ENCODE measurements around the gene SKIC8.

SKIC8 gene

DNA sequence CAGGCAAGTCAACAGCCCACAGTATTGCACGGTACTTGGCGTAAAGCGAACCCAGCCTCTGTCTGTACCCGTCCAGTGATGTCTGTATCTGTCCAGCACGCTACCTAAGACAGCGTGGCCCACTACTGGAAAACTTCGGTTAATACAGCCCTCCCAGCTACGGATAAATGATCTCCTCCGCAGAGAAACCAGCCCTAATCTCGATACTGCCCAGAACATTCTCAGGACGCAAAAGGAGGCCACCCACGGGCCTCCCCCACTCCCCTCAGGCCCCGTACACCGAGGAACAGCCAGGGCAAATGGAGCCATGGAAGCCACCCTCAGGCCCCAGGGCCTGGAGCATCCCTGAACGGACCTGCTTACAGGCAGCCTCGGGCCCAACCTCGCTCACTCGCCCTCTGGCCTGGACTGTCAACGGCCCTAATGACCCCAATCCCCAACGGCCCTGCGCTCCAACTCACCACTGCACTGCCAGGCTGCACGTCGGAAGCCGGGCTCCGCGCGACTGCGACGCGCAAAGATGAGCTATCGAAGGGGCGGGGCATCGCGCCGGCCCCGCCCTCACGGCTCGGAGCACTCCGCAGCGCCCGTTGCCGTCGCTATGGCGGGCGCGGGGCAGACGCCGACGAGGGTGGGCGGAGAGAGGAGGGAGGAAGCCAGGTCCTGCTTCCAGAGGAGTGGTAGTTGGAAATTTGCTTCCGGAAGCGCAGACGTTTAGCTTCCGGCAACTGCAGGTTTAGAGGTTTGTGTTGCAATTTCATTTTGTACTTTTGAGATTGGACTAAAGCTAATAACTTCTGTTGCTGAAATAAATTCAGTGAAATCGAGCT is at the start of gene SKIC8:
Gene SKIC8 (minus strand): TSS at position 509 of the 830 bp plus-strand sequence. CDS start 3,923 bp downstream, outside the sequence.
- in situ Hi-C loops (cut with HindIII; ENCODE audit: low sequenced_read_pairs), result loop anchor here (25.0 kb wide), 1 partner anchor 162 kb away; the partner anchor contains the start of genes CIB2 and IDH3A

DNA sequence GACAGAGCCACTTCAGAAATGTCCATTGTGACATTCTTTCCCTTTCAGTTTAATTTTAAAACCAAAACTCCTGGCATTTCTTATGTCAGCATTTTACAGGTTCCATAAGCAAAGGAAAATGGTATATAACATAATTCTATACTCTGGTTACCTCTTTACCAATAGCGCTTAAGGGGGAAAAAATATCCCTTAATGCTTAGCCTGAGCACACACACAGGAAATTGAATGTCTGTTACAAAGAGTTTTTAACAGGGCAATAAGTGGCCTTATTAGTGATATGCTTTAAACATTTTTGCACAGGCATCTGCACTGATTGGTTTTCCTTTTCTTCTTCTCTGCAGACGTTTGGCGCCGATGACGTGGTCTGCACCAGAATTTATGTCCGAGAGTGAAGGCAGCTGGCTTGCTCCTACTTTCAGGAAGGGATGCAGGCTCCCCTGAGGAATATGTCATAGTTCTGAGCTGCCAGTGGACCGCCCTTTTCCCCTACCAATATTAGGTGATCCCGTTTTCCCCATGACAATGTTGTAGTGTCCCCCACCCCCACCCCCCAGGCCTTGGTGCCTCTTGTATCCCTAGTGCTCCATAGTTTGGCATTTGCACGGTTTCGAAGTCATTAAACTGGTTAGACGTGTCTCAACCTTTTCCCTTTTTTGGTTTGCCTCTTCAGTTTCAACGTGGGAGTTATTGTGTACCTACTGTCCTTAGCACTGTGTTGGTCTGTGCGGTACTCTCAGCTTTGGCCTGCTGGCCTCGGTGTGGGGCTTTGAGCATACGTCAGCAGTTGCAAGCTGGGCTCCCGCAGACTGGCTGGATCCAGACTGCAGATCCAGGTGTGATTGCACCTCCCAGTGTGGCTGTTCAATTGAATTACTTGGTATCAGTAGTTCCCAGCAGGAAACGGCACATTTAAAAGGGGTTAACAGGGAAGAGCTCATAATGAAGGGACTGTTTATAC is 48.5 kb upstream of the SKIC8 start:
- in situ Hi-C loops (cut with HindIII; ENCODE audit: low sequenced_read_pairs), result no loop called here

DNA sequence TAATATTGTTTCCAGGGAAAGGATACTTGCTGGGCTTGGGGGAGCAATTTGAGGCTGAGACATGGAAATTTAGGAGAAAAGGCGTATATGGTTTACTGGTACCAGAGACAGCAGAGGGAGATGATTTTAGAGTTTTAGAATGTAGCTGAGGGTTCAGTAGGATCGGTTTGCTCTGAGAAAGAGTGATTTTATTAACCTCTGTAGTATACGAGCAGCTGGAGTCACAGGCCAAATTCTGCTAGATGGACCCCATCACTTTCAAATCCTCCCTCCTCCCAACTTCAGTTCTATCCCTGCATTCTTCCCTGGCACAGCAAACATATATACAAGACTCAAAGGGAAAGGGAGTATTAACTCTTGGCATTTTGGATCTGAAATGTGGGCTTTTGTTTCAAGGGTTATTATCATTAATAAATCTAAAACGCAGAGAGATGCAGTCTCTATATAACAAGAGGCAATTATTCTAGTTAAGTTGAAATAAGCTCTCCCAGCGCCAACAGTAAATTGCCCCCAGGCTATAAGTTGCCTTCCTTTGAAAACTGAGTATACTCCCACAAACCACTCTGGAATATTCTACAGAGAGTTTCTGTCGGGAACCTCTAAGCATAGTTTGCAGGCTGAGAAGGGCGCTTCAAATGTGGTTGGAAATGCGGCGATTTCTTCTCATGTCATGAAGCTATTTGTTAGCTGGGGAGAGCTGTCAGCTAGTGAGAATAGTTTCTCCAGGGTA is 46.2 kb upstream of the SKIC8 start:
- in situ Hi-C loops (cut with HindIII; ENCODE audit: low sequenced_read_pairs), result no loop called here

DNA sequence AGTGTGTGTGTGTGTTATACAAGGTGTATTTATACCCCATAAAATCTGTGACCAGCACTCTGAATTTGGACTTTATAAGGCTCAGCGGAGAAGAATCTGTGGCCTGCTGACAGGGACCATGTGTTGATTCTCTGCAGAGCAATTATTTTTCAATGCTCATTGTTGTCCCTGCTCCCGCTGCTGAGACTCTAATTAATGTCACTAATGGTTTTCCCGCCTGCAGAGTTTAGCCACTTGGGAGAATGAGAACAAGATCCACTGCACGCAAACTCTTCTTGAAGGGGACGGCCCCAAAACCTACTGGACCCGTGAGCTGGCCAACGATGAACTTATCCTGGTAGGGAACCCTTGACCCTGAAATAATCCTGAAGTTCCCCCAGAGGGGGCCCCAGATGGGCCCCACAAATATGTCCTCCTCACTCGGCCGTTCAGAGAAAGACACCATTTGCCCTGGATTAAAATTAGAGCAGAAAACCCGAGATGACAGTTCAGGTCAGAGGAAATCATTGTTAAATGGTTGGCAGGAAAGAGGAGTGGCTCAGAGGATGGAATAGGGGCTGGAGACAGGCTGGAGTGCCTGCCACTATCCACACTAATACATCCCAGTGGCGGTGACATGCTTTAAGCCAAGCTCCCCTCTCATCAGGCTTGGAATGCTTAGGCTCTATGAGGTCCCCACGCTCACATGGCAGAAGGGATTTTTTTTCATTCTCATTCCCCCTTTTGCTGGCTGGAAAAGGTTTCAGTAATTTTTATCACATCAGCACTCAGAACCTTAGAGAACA is 44.1 kb upstream of the SKIC8 start:
- in situ Hi-C loops (cut with HindIII; ENCODE audit: low sequenced_read_pairs), result no loop called here

DNA sequence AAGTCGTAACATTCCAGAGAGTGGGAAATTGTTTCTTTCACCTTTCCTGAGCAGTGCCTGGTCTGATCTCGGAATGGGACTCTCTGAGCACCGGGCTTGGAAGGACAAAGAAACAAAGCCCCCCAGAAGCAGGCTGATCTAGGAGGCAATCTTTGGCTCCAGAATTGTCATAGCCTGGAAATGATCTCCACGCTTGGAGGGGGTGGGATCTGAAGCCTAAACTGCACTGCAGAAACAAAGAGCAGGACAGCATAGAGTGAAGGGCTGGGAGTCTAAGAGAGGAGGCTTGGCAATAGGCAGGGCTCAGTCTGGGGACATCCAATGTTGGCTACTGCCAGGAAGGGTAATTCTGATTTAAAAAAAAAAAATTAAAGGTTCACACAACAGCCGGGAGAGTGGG is 42.6 kb upstream of the SKIC8 start:
- in situ Hi-C loops (cut with HindIII; ENCODE audit: low sequenced_read_pairs), result no loop called here

DNA sequence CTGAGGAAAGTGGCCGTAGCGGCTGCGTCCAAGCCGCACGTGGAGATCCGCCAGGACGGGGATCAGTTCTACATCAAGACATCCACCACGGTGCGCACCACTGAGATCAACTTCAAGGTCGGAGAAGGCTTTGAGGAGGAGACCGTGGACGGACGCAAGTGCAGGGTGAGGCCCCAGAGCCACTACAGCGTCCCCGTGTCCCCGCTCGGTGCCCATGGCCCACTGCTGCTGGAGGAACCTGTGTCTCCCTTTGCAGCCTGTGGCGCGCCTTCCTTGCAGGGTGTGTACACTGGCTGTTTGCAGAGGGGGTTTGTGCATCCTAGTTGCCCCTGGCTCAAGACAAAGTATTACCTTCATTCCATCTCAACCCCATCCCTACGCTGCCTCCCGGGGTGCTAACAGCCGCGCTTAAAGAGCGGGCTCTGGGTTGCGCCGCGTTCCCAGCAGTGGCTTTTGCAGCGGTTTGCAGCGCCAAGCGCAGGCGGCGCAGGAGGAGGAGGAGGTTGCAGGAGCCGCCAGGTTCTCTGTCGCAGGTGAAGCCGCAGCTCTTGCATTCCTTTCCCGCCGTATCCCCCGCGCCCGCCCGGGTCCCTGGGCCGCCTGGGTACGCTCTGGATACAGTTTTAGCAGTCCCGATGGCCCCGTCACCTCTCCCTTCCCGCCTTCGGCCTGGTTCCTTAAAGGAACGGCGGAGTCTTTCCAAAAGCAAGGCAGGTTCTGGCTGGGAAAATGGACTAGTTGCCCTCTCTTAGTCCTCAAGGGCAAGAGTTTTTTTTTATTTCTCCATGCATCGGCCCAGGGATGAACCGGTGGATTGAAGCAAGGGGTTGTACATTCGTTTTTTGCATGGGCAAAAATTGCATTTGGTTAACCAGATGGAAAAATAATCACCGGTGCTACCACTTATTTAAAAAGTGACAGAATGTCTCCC is 41.9 kb upstream of the SKIC8 start:
- in situ Hi-C loops (cut with HindIII; ENCODE audit: low sequenced_read_pairs), result no loop called here

GRCh38 chr15:78340231-78341056 is 41.0 kb upstream of the SKIC8 start, which contains the start of gene CRABP1:
Gene CRABP1 (plus strand): TSS chr15:78340353. CDS start chr15:78340429, 76 bp downstream.
- in situ Hi-C loops (cut with HindIII; ENCODE audit: low sequenced_read_pairs), result no loop called here

GRCh38 chr15:78339559-78339958 is 40.1 kb upstream of the SKIC8 start:
- in situ Hi-C loops (cut with HindIII; ENCODE audit: low sequenced_read_pairs), result no loop called here

- in situ Hi-C loops (cut with HindIII; ENCODE audit: low sequenced_read_pairs), result no loop called here
Observed at GRCh38 chr15:78338781-78339180, 39.4 kb upstream of the SKIC8 start.

- in situ Hi-C loops (cut with HindIII; ENCODE audit: low sequenced_read_pairs), result no loop called here
Observed at GRCh38 chr15:78335985-78336384, 36.6 kb upstream of the SKIC8 start.

GRCh38 chr15:78334845-78335244 is 35.4 kb upstream of the SKIC8 start:
- in situ Hi-C loops (cut with HindIII; ENCODE audit: low sequenced_read_pairs), result no loop called here

GRCh38 chr15:78329625-78330024 is 30.2 kb upstream of the SKIC8 start:
- in situ Hi-C loops (cut with HindIII; ENCODE audit: low sequenced_read_pairs), result no loop called here

- in situ Hi-C loops (cut with HindIII; ENCODE audit: low sequenced_read_pairs), result no loop called here
Observed at GRCh38 chr15:78327466-78327865, 28.1 kb upstream of the SKIC8 start.

DNA sequence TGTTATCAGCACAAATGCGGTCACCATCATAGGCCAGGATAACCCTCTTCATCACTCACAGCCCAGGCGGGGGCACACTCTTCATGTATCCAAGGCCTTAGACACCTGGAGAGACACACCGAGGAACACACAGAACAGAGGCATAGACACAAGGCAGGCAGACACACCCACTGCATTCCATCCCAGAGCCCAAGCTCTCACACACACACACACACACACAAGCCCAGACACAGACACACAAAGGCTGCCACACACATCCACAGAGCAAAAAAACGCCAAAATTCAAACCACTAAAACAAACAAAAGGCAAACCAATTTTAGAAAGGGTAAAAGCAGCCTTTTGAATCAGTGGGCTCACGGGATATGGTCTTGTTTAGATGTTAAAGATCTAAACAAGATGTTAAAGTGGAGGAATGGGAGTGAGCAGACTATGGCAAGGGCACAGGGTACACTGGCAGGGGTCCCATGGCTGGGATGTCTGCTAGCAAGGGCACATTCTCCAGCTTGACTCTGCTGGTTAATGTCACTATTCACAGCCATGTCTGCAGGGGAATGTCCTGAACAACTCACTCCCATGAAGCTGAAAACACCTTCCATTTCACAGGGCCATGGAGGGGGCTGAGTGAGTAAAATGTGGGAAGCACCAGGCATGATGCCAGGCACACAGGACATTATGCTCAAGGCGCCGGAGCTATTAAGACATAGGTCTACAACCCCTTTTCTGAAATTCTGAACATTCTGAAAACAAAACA is 25.9 kb upstream of the SKIC8 start:
- in situ Hi-C loops (cut with HindIII; ENCODE audit: low sequenced_read_pairs), result no loop called here

DNA sequence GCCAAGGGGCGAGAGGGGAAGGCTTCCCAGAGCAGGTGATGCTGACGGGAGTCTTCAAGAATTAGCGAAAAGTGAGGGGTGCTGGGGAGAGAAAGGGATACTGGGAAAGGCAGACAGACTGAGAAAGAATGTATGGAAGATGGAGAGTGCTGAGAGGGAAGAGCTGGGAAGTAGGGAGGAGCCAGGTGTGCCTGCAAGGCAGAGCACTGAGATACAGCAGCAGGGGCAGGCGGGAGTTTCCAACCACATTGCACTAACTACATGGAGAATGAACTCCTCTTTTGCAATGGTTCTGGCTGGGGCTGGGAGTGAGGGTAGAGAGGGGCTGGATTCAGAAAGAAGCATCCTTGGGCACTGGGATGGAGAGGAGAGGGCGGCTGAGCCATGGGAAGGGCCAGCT is 24.7 kb upstream of the SKIC8 start:
- in situ Hi-C loops (cut with HindIII; ENCODE audit: low sequenced_read_pairs), result loop anchor here (25.0 kb wide), 1 partner anchor 88 kb away; no protein-coding TSS in a partner anchor

DNA sequence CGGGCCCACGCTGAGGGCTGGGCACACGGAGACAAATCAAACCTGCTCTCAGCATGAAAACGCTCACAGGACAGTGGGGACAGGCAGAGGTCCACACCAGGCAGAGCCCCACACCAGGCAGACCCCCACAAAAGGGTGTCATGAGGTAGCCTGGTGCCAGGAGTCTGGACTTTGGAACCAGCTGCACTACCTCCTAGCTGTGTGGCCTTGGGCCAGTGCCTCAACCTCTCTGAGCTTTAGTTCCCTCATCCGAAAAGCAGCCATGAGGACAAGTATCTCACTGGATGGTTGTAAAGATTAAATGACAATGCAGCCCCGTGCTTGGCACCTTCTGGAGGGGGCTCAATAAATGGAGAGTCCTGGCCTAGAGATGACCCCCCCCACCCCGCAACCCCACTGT is 24.3 kb upstream of the SKIC8 start:
- in situ Hi-C loops (cut with HindIII; ENCODE audit: low sequenced_read_pairs), result loop anchor here (25.0 kb wide), 1 partner anchor 89 kb away; no protein-coding TSS in a partner anchor
